Fibroblast of lung (primary cell): ENCODE data around the gene DARS2. TPM values are rescaled to one million over a fixed set of nuclear protein-coding genes. Genes with fewer than 3 reads are reported as not detected.

Experiments
- DNase-seq, 2 donors: peaks; one replicate each; pipeline versions ENCODE4 v3.0.0 to v3.0.0-alpha.2; 2010; ENCODE audit warnings: low read depth in 2 of 2
- H2AFZ ChIP-seq: 2 replicates; pipeline ENCODE4 v1.5.1; 2012; ENCODE audit warnings: low read length, control low read depth, inconsistent platforms
- H3K27ac ChIP-seq: 2 replicates; pipeline ENCODE4 v1.5.1; 2011; ENCODE audit warnings: low read length, control low read depth; ENCODE audit not compliant: insufficient read depth
- H3K27me3 ChIP-seq: 2 replicates; pipeline ENCODE4 v1.5.1; 2011; ENCODE audit warnings: mild to moderate bottlenecking, low read length; ENCODE audit not compliant: control insufficient read depth, insufficient read depth
- H3K36me3 ChIP-seq: 2 replicates; pipeline ENCODE4 v1.5.1; 2011; ENCODE audit warnings: low read length; ENCODE audit not compliant: control insufficient read depth, insufficient read depth
- H3K4me1 ChIP-seq: 2 replicates; pipeline ENCODE4 v1.5.1; 2011; ENCODE audit warnings: low read length; ENCODE audit not compliant: control insufficient read depth, insufficient read depth; ENCODE audit errors: extremely low read depth
- H3K4me2 ChIP-seq: 2 replicates; pipeline ENCODE4 v1.5.1; 2011; ENCODE audit warnings: low read length, control low read depth; ENCODE audit not compliant: insufficient read depth; ENCODE audit errors: extremely low read depth
- H3K4me3 ChIP-seq, 4 experiments: fragments of 200-600 bp in 1 of 4; sonication (generic) in 1 of 4; replicated peaks in 1 of 4; 2 replicates each; pipeline ENCODE4 v1.5.1; 2011 to 2016; ENCODE audit warnings: low read length in 4 of 4, low read depth in 3 of 4, mild to moderate bottlenecking in 3 of 4, control low read depth in 2 of 4, inconsistent platforms in 1 of 4, mixed read lengths in 1 of 4; ENCODE audit not compliant: insufficient read depth in 1 of 4; ENCODE audit errors: control extremely low read depth in 1 of 4
- H3K79me2 ChIP-seq: 2 replicates; pipeline ENCODE4 v1.5.1; 2012; ENCODE audit warnings: mild to moderate bottlenecking, low read length, inconsistent platforms; ENCODE audit not compliant: control insufficient read depth, insufficient read depth
- H3K9ac ChIP-seq: 2 replicates; pipeline ENCODE4 v1.5.1; 2011; ENCODE audit warnings: mild to moderate bottlenecking, low read length, control low read depth; ENCODE audit not compliant: insufficient read depth
- H3K9me3 ChIP-seq: 2 replicates; pipeline ENCODE4 v1.5.1; 2012; ENCODE audit warnings: low read depth, low read length; ENCODE audit not compliant: control insufficient read depth, insufficient read depth
- H4K20me1 ChIP-seq: 2 replicates; pipeline ENCODE4 v1.5.1; 2011; ENCODE audit warnings: low read length; ENCODE audit not compliant: control insufficient read depth, insufficient read depth; ENCODE audit errors: extremely low read depth
- EZH2 ChIP-seq: IDR thresholded peaks from 2 replicates; pipeline ENCODE4 v1.5.1; 2012; ENCODE audit warnings: low read length, control low read depth, mild to moderate bottlenecking; ENCODE audit errors: missing control alignments
- polyA plus RNA-seq, 2 donors: library from polyadenylated mRNA; depleted of rRNA in 1 of 2; stranded (reverse) in 1 of 2; unstranded in 1 of 2; fragments of >200 nt; gene quantifications; 2 replicates each; pipeline ENCODE4 v1.2.1, GENCODE V29; 2011 to 2012; ENCODE audit warnings: missing spikeins in 1 of 2
- total RNA-seq: library from RNA; depleted of rRNA; stranded (reverse); fragments of >200 nt; gene quantifications from 2 replicates; pipeline ENCODE4 v1.2.1, GENCODE V29; 2014
- TF ChIP-seq, protein P1 (sequence below), 2 donors: IDR thresholded peaks in 1 of 2; conservative IDR thresholded peaks in 1 of 2; 1 replicate in 1 of 2; 2 replicates in 1 of 2; pipeline ENCODE4 v1.5.1; 2011 to 2012; ENCODE audit warnings: low read length in 2 of 2, control low read depth in 1 of 2, inconsistent platforms in 1 of 2, low read depth in 1 of 2, mild to moderate bottlenecking in 1 of 2

Gene DARS2
- total and polyA plus RNA-seq, 2 donors (not counting 1 experiment from before 2014, with no cell fraction given), result 17.8 to 19.5 TPM

DNA sequence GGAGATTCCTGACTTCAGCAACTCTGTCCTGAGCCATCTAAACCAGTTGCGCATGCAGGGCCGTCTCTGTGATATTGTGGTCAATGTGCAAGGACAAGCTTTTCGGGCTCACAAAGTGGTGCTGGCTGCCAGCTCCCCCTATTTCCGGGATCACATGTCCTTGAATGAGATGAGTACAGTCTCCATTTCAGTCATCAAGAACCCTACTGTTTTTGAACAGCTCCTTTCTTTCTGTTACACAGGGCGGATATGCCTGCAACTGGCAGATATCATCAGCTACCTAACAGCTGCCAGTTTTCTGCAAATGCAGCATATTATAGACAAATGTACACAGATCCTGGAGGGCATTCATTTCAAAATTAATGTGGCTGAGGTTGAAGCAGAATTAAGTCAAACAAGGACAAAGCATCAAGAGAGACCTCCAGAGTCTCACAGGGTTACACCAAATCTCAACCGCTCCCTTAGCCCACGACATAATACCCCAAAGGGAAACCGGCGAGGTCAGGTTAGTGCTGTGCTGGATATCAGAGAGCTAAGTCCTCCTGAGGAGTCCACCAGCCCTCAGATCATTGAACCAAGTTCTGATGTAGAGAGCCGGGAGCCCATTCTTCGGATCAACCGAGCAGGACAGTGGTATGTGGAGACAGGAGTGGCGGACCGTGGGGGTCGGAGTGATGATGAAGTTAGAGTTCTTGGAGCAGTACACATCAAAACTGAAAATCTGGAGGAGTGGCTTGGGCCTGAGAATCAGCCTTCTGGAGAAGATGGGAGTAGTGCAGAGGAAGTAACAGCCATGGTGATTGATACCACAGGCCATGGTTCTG is 46.0 kb downstream of the DARS2 start:
- Histone ChIP-seq H3K9me3 (no peaks in the 10 kb centered on the region), H3K27me3 (no peaks in the 10 kb centered on the region), H2AFZ (no peak overlapping the region), H3K4me3 (no peak overlapping the region), H4K20me1 (no peaks in the 10 kb centered on the region), H3K4me2 (no peak overlapping the region), H3K36me3 (peaks cover 8% of the 10 kb centered on the region), H3K4me1 (peaks cover 2% of the 10 kb centered on the region), H3K9ac (no peak overlapping the region), H3K79me2 (peaks cover 23% of the 10 kb centered on the region), H3K27ac (no peak overlapping the region)
- no peak for DNase-seq
- TF ChIP-seq, protein P1, sequence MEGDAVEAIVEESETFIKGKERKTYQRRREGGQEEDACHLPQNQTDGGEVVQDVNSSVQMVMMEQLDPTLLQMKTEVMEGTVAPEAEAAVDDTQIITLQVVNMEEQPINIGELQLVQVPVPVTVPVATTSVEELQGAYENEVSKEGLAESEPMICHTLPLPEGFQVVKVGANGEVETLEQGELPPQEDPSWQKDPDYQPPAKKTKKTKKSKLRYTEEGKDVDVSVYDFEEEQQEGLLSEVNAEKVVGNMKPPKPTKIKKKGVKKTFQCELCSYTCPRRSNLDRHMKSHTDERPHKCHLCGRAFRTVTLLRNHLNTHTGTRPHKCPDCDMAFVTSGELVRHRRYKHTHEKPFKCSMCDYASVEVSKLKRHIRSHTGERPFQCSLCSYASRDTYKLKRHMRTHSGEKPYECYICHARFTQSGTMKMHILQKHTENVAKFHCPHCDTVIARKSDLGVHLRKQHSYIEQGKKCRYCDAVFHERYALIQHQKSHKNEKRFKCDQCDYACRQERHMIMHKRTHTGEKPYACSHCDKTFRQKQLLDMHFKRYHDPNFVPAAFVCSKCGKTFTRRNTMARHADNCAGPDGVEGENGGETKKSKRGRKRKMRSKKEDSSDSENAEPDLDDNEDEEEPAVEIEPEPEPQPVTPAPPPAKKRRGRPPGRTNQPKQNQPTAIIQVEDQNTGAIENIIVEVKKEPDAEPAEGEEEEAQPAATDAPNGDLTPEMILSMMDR (conservative IDR thresholded peaks at IDR 0.05 in 1 of 2, IDR thresholded peaks at IDR 0.05 in 1 of 2; ENCODE audit: low read depth in 1 of 2, low read length in 2 of 2), result no peak
- TF ChIP-seq EZH2, result no peak

DNA sequence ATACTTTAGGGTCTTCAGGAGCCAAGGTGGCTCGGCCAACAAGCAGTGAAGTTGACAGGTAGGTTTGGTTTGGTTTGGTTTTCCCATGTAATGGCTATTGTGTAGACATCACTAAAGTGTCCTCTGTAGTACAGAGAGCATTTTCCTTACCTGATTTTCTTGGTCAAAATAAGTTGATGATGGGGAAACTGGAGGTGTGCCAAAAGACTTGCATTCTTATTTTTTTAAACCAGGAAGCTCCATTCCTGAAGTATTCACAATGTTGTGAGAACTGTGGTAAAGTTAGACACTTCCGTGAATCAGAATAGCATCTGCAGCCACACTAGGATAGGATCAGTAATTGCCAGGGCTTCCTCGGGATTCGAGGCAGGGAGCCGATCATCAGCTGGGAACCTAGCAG is 46.6 kb downstream of the DARS2 start:
- H3K4me2 ChIP-seq, result no peak overlapping the region
- peaks cover 7% of the 10 kb centered on the region for H3K36me3 ChIP-seq
- H3K4me3 ChIP-seq, result no peak overlapping the region
- no peaks in the 10 kb centered on the region for H4K20me1 ChIP-seq
- H3K9ac ChIP-seq, result no peak overlapping the region
- no peak for DNase-seq
- H2AFZ ChIP-seq, result no peak overlapping the region
- H3K79me2 ChIP-seq, result peaks cover 17% of the 10 kb centered on the region
- H3K4me1 ChIP-seq, result peaks cover 2% of the 10 kb centered on the region
- H3K9me3 ChIP-seq, result no peaks in the 10 kb centered on the region
- TF ChIP-seq, protein P1 (conservative IDR thresholded peaks at IDR 0.05 in 1 of 2, IDR thresholded peaks at IDR 0.05 in 1 of 2; ENCODE audit: low read depth in 1 of 2, low read length in 2 of 2), result no peak
- TF ChIP-seq EZH2, result no peak
- H3K27ac ChIP-seq, result no peak overlapping the region
- no peaks in the 10 kb centered on the region for H3K27me3 ChIP-seq

DNA sequence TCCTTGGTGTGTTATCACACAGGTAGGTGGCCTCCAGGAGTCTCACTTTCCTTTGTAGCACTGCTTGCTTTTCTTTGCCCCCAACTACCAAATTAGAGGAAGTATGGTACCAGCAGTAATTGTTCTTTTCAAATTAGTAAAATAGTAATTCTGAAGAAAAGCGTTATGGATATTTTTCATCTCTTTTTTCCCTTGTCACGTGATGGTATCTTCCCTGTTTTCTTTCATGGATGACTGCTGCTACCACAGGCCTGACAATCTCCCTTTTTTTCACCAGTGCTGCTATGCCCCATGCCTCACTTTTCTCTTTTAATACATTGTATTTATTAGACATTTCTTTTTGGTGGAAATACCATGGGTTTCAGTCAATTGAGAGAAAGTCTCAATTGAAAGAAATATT is 47.0 kb downstream of the DARS2 start:
- Histone ChIP-seq H3K4me1 (peaks cover 2% of the 10 kb centered on the region), H2AFZ (no peak overlapping the region), H3K9ac (no peak overlapping the region), H3K27me3 (no peaks in the 10 kb centered on the region), H3K36me3 (peaks cover 6% of the 10 kb centered on the region), H3K4me3 (no peak overlapping the region), H3K9me3 (no peaks in the 10 kb centered on the region), H3K4me2 (no peak overlapping the region), H4K20me1 (no peaks in the 10 kb centered on the region), H3K79me2 (peaks cover 13% of the 10 kb centered on the region), H3K27ac (no peak overlapping the region)
- no peak for DNase-seq
- TF ChIP-seq EZH2, result no peak
- TF ChIP-seq, protein P1 (conservative IDR thresholded peaks at IDR 0.05 in 1 of 2, IDR thresholded peaks at IDR 0.05 in 1 of 2; ENCODE audit: low read depth in 1 of 2, low read length in 2 of 2), result no peak
